H7 (cell line): ENCODE results near the gene TUG1. TPM values are rescaled to one million over a fixed set of nuclear protein-coding genes. Genes with fewer than 3 reads are reported as not detected.

ENCODE experiments used
- DNase-seq: peaks from one replicate; pipeline ENCODE4 v3.0.0; 2012
- H3K27me3 ChIP-seq: 2 replicates; pipeline ENCODE4 v1.6.0; 2011; ENCODE audit warnings: mild to moderate bottlenecking, low read length; ENCODE audit not compliant: control insufficient read depth, insufficient read depth
- H3K36me3 ChIP-seq: replicated peaks from 2 replicates; pipeline ENCODE4 v1.5.1; 2011; ENCODE audit warnings: low read length; ENCODE audit not compliant: control insufficient read depth, insufficient read depth
- H3K4me3 ChIP-seq: 2 replicates; pipeline ENCODE4 v1.5.1; 2011; ENCODE audit warnings: low read depth, mild to moderate bottlenecking, control low read depth, low read length, moderate library complexity; ENCODE audit not compliant: insufficient read depth
- total RNA-seq: library from RNA; depleted of rRNA; stranded (reverse); fragments of >200 nt; shearing (Covaris generic); gene quantifications from 2 replicates; pipeline ENCODE4 v1.2.3, GENCODE V29; 2014

Gene TUG1
- total RNA-seq, 1 experiment from 2014 or later, result 44.1 TPM

DNA sequence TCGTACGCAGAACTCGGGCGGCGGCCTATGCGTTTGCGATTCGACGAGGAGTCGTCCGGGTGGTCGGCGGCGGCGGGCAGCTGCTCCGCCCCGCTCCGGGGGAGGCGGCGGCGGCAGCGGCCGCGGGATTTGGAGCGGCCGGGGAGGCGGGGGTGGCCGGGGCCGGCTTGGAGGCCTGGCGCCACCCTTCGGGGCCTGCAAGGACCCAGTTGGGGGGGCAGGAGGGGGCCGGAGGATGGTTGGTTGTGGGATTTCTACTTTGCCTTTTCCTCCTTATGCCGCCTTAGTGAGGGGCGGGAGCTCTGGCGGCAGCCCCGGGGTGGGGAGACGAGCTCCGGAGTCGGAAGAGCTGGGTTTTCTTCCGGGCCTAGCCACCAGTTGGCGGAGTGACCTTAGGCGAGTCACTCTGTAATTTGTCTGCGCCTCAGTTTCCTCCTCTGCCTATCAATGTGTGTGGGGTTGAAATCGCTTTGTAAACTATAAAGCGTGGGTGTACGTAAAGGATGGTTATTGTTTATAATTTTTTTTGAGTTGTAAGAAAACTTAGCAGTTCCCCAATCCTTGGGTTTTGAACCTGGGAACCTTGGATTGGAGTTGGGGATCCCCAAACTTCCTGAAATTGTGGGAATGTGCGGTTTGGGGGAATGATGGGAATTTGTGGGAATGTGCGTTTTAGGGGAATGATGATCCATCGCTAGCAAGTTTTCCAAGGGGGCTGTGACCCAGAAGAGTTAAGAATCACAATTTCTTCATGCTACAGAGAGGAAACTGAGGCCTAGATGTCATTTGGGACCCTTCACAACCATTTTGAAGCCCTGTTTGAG is 679 bp downstream of the TUG1 start:
- H3K4me3 ChIP-seq, result peak overlapping the region; percentile 68
- peak; percentile 80 for DNase-seq
- peaks cover 24% of the 10 kb centered on the region for H3K36me3 ChIP-seq
- H3K27me3 ChIP-seq, result no peaks in the 10 kb centered on the region

DNA sequence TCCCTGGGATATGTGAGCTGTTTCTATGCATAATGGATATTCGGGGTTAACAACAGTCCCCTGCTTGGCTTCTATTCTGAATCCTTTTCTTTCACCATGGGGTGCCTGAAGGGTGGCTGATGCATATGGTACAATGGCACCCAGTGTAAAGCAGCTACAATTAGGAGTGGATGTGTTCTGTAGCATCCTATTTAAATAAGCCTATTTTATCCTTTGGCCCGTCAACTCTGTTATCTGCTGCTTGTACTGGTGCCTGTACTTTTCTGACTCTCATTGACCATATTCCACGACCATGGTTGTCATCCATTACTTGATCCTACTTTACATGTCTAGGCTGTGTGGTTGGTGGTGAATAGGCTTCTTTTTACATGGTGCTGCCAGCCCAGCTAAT is 1.3 kb downstream of the TUG1 start:
- H3K4me3 ChIP-seq, result peak overlapping the region; percentile 68
- peaks cover 29% of the 10 kb centered on the region for H3K36me3 ChIP-seq

GRCh38 chr22:30978304-30978962 is 9.4 kb downstream of the TUG1 start:
- Histone ChIP-seq H3K4me3 (no peak overlapping the region), H3K36me3 (peaks cover 17% of the 10 kb centered on the region), H3K27me3 (no peaks in the 10 kb centered on the region)
- no peak for DNase-seq

More for the DNA sequence above, 1.3 kb downstream of the TUG1 start:
- no peak for DNase-seq
- H3K27me3 ChIP-seq, result no peaks in the 10 kb centered on the region

- H3K4me3 ChIP-seq, result no peak overlapping the region
- peaks cover 10% of the 10 kb centered on the region for H3K36me3 ChIP-seq
- H3K27me3 ChIP-seq, result no peaks in the 10 kb centered on the region
- no peak for DNase-seq
Measured at GRCh38 chr22:30979932-30980331, 10.9 kb downstream of the TUG1 start.

GRCh38 chr22:30982512-30982911 is 13.4 kb downstream of the TUG1 start:
- no peak overlapping the region for H3K4me3 ChIP-seq
- H3K36me3 ChIP-seq, result 0 out of 2 replicates have a peak, but pooled peaks cover 2% of the 10 kb centered on the region
- no peaks in the 10 kb centered on the region for H3K27me3 ChIP-seq
- no peak for DNase-seq

DNA sequence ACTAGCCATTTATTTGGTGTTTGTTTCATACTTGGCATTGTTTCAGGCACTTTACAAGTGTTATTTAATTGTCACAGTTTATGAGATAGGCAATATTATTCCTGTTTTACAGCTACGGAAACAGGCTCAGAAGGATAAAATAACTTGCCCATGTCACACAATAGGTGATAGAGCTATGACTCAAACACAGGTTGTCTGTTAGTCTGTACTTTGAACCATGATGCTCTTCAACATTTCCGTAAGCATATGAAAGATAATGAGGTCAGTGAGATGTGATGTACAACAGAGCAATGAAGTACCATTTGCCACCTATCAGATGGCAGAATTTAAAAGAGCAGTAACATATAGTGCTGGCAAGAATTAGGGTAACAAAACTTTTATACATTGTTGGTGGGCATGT is 15.3 kb downstream of the TUG1 start:
- DNase-seq, result no peak
- no peaks in the 10 kb centered on the region for H3K36me3 ChIP-seq
- no peaks in the 10 kb centered on the region for H3K27me3 ChIP-seq

GRCh38 chr22:30985561-30986208 is 16.6 kb downstream of the TUG1 start:
- Histone ChIP-seq H3K27me3 (no peaks in the 10 kb centered on the region), H3K36me3 (no peaks in the 10 kb centered on the region), H3K4me3 (no peak overlapping the region)
- no peak for DNase-seq

More for the DNA sequence above, 15.3 kb downstream of the TUG1 start:
- H3K4me3 ChIP-seq, result no peak overlapping the region

- no peaks in the 10 kb centered on the region for H3K36me3 ChIP-seq
- no peaks in the 10 kb centered on the region for H3K27me3 ChIP-seq
- no peak for DNase-seq
- H3K4me3 ChIP-seq, result no peak overlapping the region
Measured at GRCh38 chr22:30989474-30989873, 20.4 kb downstream of the TUG1 start.

GRCh38 chr22:30990690-30991089 is 21.6 kb downstream of the TUG1 start:
- DNase-seq, result no peak
- no peaks in the 10 kb centered on the region for H3K36me3 ChIP-seq
- no peak overlapping the region for H3K4me3 ChIP-seq
- H3K27me3 ChIP-seq, result no peaks in the 10 kb centered on the region

- no peak for DNase-seq
- Histone ChIP-seq H3K4me3 (no peak overlapping the region), H3K27me3 (no peaks in the 10 kb centered on the region), H3K36me3 (no peaks in the 10 kb centered on the region)
Measured at GRCh38 chr22:30992565-30992964, 23.5 kb downstream of the TUG1 start.

- Histone ChIP-seq H3K4me3 (no peak overlapping the region), H3K27me3 (no peaks in the 10 kb centered on the region), H3K36me3 (no peaks in the 10 kb centered on the region)
- DNase-seq, result no peak
Measured at GRCh38 chr22:30994960-30995359, 25.9 kb downstream of the TUG1 start.

- Histone ChIP-seq H3K36me3 (no peaks in the 10 kb centered on the region), H3K27me3 (no peaks in the 10 kb centered on the region), H3K4me3 (no peak overlapping the region)
- DNase-seq, result no peak
Measured at GRCh38 chr22:30996462-30996861, 27.4 kb downstream of the TUG1 start.

DNA sequence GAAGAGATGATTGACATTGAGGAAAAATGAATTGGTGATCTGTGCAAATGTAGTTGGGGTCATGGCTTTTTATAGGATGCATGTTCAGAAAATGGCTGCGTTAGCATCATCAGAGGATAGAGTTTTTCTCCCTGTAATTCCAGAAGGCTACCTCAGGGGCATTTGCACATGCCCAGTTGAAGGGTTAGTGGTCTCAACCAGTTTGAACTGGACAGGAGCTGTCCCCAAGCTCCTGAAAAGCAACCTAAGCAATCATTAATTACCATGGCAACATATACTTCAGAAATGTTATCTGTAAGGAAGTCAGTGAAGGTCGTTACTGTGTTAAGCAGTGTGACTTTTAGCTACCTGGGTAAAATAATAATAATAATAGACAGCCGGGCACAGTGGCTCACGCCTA is 29.3 kb downstream of the TUG1 start:
- DNase-seq, result peak; percentile 13
- H3K4me3 ChIP-seq, result no peak overlapping the region
- H3K27me3 ChIP-seq, result no peaks in the 10 kb centered on the region
- no peaks in the 10 kb centered on the region for H3K36me3 ChIP-seq

DNA sequence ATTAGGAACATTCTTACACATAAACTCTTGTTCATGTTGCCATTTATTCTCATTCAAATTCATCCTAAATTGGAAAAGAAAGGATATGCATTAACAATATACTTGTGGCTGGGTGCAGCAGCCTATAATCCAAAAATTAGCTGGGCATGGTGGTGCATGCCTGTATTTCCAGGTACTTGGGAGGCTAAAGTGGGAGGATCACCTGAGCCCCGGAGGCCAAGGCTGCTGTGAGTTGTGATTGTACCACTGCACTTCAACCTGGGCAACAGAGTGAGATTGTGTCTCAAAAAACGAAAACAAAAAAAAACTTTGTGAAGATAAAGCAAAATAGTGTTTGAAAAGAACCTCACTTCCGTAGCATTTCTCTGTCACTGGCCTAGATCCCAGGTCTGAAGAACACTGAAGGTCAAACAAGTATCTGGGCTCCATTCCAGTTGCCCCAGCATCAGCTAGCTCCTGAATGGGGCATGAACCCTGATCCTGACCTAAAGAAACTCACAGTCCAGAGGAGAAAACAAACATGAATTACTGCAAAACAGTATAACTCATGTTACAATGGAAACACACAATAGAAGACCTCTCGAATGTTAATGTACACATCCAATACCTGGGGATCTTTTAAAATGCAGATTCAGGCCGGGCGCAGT is 32.2 kb downstream of the TUG1 start:
- Histone ChIP-seq H3K27me3 (no peaks in the 10 kb centered on the region), H3K4me3 (no peak overlapping the region), H3K36me3 (no peaks in the 10 kb centered on the region)
- no peak for DNase-seq
